Panc1 (cell line): ENCODE data around the gene INO80. TPM values are rescaled to one million over a fixed set of nuclear protein-coding genes. Genes with fewer than 3 reads are reported as not detected.

ENCODE experiments used
- ATAC-seq: fragments of 200-7000 bp; cut with Tn5 transposase; 2 replicates; pipeline ENCODE4 v1.9.1; 2020; ENCODE audit warnings: mild to moderate bottlenecking, moderate library complexity
- BruUV-seq: library from RNA; stranded (reverse); fragments of 400-500 nt; replicated peaks from 2 replicates; lab custom pipeline; 2021; lab: Mats Ljungman, UMichigan
- CTCF ChIA-PET: fragments of 300-600 bp; sonication (Branson Sonifier 250); formaldehyde crosslinking; loops from one replicate; lab custom pipeline; 2022; ENCODE audit warnings: antibody characterized with exemption; lab: Charles Lee
- POLR2A ChIA-PET: fragments of 300-600 bp; sonication (Branson Sonifier 250); formaldehyde crosslinking; loops from one replicate; lab custom pipeline; 2022; ENCODE audit warnings: antibody characterized with exemption; lab: Charles Lee
- DNase-seq: peaks from one replicate; pipeline ENCODE4 v3.0.0-alpha.2; 2010; ENCODE audit warnings: low read depth, low spot score
- H3K27ac ChIP-seq: 2 replicates; pipeline ENCODE4 v1.5.1; 2011; ENCODE audit warnings: mild to moderate bottlenecking, low read length, inconsistent platforms
- H3K27me3 ChIP-seq: fragments of 200-500 bp; sonication (Bioruptor generic); 2 replicates; pipeline ENCODE4 v1.6.0; 2014; ENCODE audit warnings: low read length, inconsistent platforms; ENCODE audit not compliant: control insufficient read depth, insufficient read depth
- H3K36me3 ChIP-seq: fragments of 200-500 bp; sonication (Bioruptor generic); 2 replicates; pipeline ENCODE4 v1.5.1; 2014; ENCODE audit warnings: inconsistent platforms, mild to moderate bottlenecking, low read length, moderate library complexity; ENCODE audit not compliant: control insufficient read depth, insufficient read depth
- H3K4me1 ChIP-seq: 2 replicates; pipeline ENCODE4 v1.5.1; 2011; ENCODE audit warnings: inconsistent platforms, mild to moderate bottlenecking, low read length, moderate library complexity; ENCODE audit not compliant: control insufficient read depth, insufficient read depth
- H3K4me3 ChIP-seq, 2 experiments: 2 replicates each; pipeline ENCODE4 v1.5.1; 2011 to 2012; ENCODE audit warnings: low read depth in 2 of 2, low read length in 2 of 2, mild to moderate bottlenecking in 2 of 2, inconsistent platforms in 1 of 2, moderate library complexity in 1 of 2
- H3K9me3 ChIP-seq: fragments of 200-500 bp; sonication (Bioruptor generic); 2 replicates; pipeline ENCODE4 v1.5.1; 2014; ENCODE audit warnings: low read depth, mild to moderate bottlenecking, inconsistent platforms, low read length, moderate library complexity; ENCODE audit not compliant: control insufficient read depth, insufficient read depth
- CTCF ChIP-seq: fragments of 450-650 bp; IDR thresholded peaks from 2 replicates; pipeline ENCODE4 v1.5.1; 2017; ENCODE audit warnings: mild to moderate bottlenecking
- POLR2AphosphoS5 ChIP-seq: IDR thresholded peaks from 2 replicates; pipeline ENCODE4 v1.6.1; 2012; ENCODE audit warnings: mild to moderate bottlenecking, low read depth, low read length, moderate library complexity
- REST ChIP-seq, 2 experiments: IDR thresholded peaks; 2 replicates each; pipeline ENCODE4 v1.6.1; 2011 to 2012; ENCODE audit warnings: low read depth in 2 of 2, control low read depth in 1 of 2, low read length in 1 of 2, mild to moderate bottlenecking in 1 of 2, moderate library complexity in 1 of 2; ENCODE audit not compliant: insufficient read depth in 1 of 2
- SIN3A ChIP-seq: IDR thresholded peaks from 2 replicates; pipeline ENCODE4 v1.6.1; 2012; ENCODE audit warnings: low read depth, mild to moderate bottlenecking, low read length, moderate library complexity, borderline replicate concordance; ENCODE audit not compliant: insufficient read depth
- TCF7L2 ChIP-seq: IDR thresholded peaks from 2 replicates; pipeline ENCODE4 v1.6.1; 2011; ENCODE audit warnings: mild to moderate bottlenecking, low read depth, low read length, inconsistent platforms
- in situ Hi-C: cut with HindIII; loops from 2 replicates; pipeline ENCODE4 v1.10.0; 2016; ENCODE audit warnings: low sequenced_read_pairs, low pct_unique_long_range_greater_than_20kb
- intact Hi-C: fragments of 100-400 bp; cut with micrococcal nuclease; formaldehyde crosslinking; loops from one replicate; pipeline ENCODE4 v1.10.0; 2022; ENCODE audit not compliant: unreplicated experiment
- total RNA-seq: library from RNA; stranded (reverse); gene quantifications from one replicate; pipeline ENCODE4 v1.2.1, GENCODE V29; 2021; ENCODE audit not compliant: unreplicated experiment

INO80 gene
- total RNA-seq, 1 experiment from 2014 or later, result 26.2 TPM

- Histone ChIP-seq H3K4me3 (no peak overlapping the region), H3K27me3 (no peaks in the 10 kb centered on the region), H3K4me1 (0 out of 2 replicates have a peak, but pooled peaks cover 2% of the 10 kb centered on the region), H3K9me3 (no peaks in the 10 kb centered on the region), H3K27ac (no peak overlapping the region), H3K36me3 (no peaks in the 10 kb centered on the region)
- in situ Hi-C loops, result no loop called here
- DNase-seq (no peak), ATAC-seq (no peak)
- POLR2A ChIA-PET, result interaction anchor here (0.6 kb wide), 1 partner anchor 28 kb away, joined by 6 read pairs; no protein-coding TSS in a partner anchor
- intact Hi-C loops, result no loop called here
- TF ChIP-seq REST (IDR thresholded peaks at IDR 0.05; ENCODE audit: insufficient read depth in 1 of 2, low read depth in 2 of 2, low read length in 1 of 2) (no peak), CTCF (no peak), SIN3A (no peak)
- no TSS peak for BruUV-seq
- CTCF ChIA-PET, result interaction anchor here (0.6 kb wide), 1 partner anchor 556 kb away, joined by 5 read pairs; no protein-coding TSS in a partner anchor
Measured at GRCh38 chr15:41121951-41122350, 5.9 kb upstream of the INO80 start.

DNA sequence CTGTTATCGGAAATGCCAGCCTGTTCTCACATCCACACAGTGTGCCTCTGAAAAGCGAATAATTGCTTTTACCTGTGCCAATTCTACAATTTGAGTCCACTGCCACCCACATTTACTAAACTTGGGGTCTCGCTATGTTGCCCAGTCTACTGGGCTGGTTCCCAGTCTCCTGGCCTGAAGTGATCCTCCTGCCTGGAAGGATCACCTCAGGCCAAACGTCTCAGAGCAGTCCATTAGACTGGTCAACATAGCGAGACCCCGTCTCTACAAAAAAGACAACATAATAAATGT is 827 bp upstream of the INO80 start:
- no TSS peak for BruUV-seq
- POLR2A ChIA-PET, result interaction anchor here (0.7 kb wide), 1 partner anchor 99 kb away, joined by 3 read pairs; no protein-coding TSS in a partner anchor
- DNase-seq (no peak), ATAC-seq (no peak)
- Histone ChIP-seq H3K36me3 (no peaks in the 10 kb centered on the region), H3K27ac (peak overlapping the region; percentile 97), H3K9me3 (no peaks in the 10 kb centered on the region), H3K27me3 (no peaks in the 10 kb centered on the region), H3K4me1 (peaks cover 4% of the 10 kb centered on the region; the same call in 1 of the 2 replicates), H3K4me3 (peak overlapping the region; percentile 61 to 91)
- TF ChIP-seq POLR2AphosphoS5 (no peak), CTCF (no peak), REST (IDR thresholded peaks at IDR 0.05; ENCODE audit: insufficient read depth in 1 of 2, low read depth in 2 of 2, low read length in 1 of 2) (no peak), SIN3A (no peak), TCF7L2 (no peak)
- CTCF ChIA-PET, result no interaction called here
- intact Hi-C loops, result no loop called here
- in situ Hi-C loops, result no loop called here
